ENCODE results near the gene TPGS2.

Gene TPGS2

DNA sequence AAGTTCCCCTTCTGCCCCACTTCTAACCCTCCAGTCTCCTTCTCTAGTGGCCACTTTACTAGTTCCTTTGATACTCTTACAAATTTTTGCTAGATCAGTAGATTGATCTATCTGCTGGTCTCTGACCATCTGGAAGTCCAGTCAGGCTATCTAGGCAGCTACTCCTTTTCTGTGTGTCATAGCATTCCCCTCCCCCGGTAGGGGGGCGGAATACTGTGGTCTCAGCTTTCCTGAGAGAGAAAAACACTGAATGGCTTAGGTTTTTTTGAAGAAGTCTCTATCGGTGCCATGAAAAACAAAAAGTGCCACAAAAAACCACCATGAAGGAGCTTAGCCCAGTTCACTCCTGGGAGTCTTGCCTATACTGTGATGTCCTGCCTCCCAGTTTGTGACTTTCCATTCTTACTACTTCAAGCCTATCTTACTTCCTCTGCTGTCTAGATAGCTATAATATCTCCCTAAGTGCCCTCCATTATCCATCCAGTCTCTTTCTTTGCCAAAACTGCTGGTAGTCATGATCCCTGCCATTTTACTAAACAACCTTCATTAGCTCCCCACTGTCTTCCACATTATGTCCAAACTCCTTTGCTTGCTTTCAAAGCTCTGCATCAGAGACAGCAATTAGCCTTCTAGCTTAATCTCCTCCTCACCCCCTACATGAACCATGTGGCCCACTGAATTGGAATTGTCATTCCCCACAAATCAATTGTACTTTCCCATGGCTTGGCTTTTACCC lies 29.9 kb downstream of the TPGS2 start:
- Histone ChIP-seq H3K4ac (ENCODE audit: low read depth in 1 of 2, low read length in 2 of 2) (no peak overlapping the region), H3K18ac (ENCODE audit: low read depth in 1 of 2, low read length in 2 of 2) (no peak overlapping the region), H3K23ac (ENCODE audit: low read length in 2 of 2) (no peak overlapping the region), H3K79me1 (replicated peaks; ENCODE audit: low read length, poor library complexity, severe bottlenecking) (peaks cover 8% of the 10 kb centered on the region), H4K8ac (ENCODE audit: low read length) (no peak overlapping the region), H2BK12ac (ENCODE audit: low read length in 2 of 2) (no peak overlapping the region), H3K27me3 (ENCODE audit: control insufficient read depth in 1 of 2, insufficient read depth in 1 of 2, low read length in 2 of 2) (no peaks in the 10 kb centered on the region), H3K4me2 (ENCODE audit: low read length, poor library complexity, severe bottlenecking) (no peak overlapping the region), H3K27ac (ENCODE audit: low read length, poor library complexity, severe bottlenecking) (no peak overlapping the region), H4K91ac (ENCODE audit: low read length) (no peak overlapping the region), H2BK120ac (ENCODE audit: low read depth, low read length) (no peak overlapping the region), H3K9me3 (ENCODE audit: control insufficient read depth, low read length) (no peaks in the 10 kb centered on the region), H3K4me3 (ENCODE audit: insufficient read depth in 1 of 2, low read depth in 1 of 2, low read length in 2 of 2) (no peak overlapping the region), H3K9ac (ENCODE audit: low read length) (no peak overlapping the region), H3K14ac (ENCODE audit: low read length in 2 of 2) (no peak overlapping the region), H2BK5ac (ENCODE audit: low read depth, low read length, poor library complexity, severe bottlenecking) (no peak overlapping the region), H2BK15ac (ENCODE audit: low read depth, poor library complexity, severe bottlenecking) (no peak overlapping the region), H3K4me1 (ENCODE audit: control insufficient read depth, insufficient read depth, low read depth, low read length) (no peaks in the 10 kb centered on the region), H2AK5ac (ENCODE audit: low read length, severe bottlenecking) (no peak overlapping the region), H3K36me3 (ENCODE audit: control insufficient read depth in 1 of 2, insufficient read depth in 2 of 2, low read depth in 1 of 2, low read length in 2 of 2) (peaks cover 34 to 87% of the 10 kb centered on the region in 2 experiments), H2AFZ (ENCODE audit: low read depth, low read length) (no peak overlapping the region)
- DNase-seq: no peak
- WGBS: 100% methylated on average over 3 of the region's 3 CpGs

DNA sequence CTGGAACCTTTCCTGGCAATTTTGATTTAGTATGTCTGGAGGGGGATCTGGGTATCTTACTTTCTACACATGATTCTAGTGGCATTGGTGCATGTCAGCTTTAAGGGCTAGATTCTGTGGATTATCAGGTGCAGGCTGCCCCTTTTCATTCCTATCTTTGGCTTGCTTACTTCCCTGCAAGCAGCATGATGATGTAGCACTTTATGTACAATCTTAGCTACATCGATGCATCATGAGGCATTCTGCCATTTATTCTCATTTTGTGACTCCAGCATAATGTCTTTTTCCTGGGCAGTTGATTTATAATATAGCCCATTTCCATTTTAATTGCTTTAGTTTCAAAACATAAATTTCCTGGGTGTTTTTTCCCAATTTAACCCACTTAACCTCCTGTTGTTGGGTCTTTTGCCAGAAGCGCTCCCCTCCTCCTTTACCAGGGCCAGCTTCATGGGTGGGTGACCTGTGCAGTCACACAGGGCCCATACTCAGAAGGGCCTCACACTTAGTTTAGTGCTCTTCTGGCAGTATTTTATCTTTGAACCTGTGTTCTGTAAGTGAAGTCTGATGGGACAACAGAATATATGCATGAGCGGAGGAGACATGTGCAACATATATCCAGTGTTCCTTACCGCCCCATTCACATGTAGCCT lies 36.0 kb downstream of the TPGS2 start:
- Histone ChIP-seq H3K4me2 (ENCODE audit: low read length, poor library complexity, severe bottlenecking) (no peak overlapping the region), H2BK12ac (ENCODE audit: low read length in 2 of 2) (no peak overlapping the region), H2BK15ac (ENCODE audit: low read depth, poor library complexity, severe bottlenecking) (no peak overlapping the region), H3K79me1 (replicated peaks; ENCODE audit: low read length, poor library complexity, severe bottlenecking) (peaks cover 9% of the 10 kb centered on the region), H2AK5ac (ENCODE audit: low read length, severe bottlenecking) (no peak overlapping the region), H3K4me1 (ENCODE audit: control insufficient read depth, insufficient read depth, low read depth, low read length) (no peaks in the 10 kb centered on the region), H4K91ac (ENCODE audit: low read length) (no peak overlapping the region), H4K8ac (ENCODE audit: low read length) (no peak overlapping the region), H3K4ac (ENCODE audit: low read depth in 1 of 2, low read length in 2 of 2) (no peak overlapping the region), H3K23ac (ENCODE audit: low read length in 2 of 2) (no peak overlapping the region), H3K14ac (ENCODE audit: low read length in 2 of 2) (no peak overlapping the region), H3K27ac (ENCODE audit: low read length, poor library complexity, severe bottlenecking) (no peak overlapping the region), H3K9me3 (ENCODE audit: control insufficient read depth, low read length) (no peaks in the 10 kb centered on the region), H2AFZ (ENCODE audit: low read depth, low read length) (no peak overlapping the region), H2BK5ac (ENCODE audit: low read depth, low read length, poor library complexity, severe bottlenecking) (no peak overlapping the region), H3K9ac (ENCODE audit: low read length) (no peak overlapping the region), H3K36me3 (ENCODE audit: control insufficient read depth in 1 of 2, insufficient read depth in 2 of 2, low read depth in 1 of 2, low read length in 2 of 2) (peaks cover 35 to 65% of the 10 kb centered on the region in 2 experiments), H3K4me3 (ENCODE audit: insufficient read depth in 1 of 2, low read depth in 1 of 2, low read length in 2 of 2) (no peak overlapping the region), H3K18ac (ENCODE audit: low read depth in 1 of 2, low read length in 2 of 2) (no peak overlapping the region), H3K27me3 (ENCODE audit: control insufficient read depth in 1 of 2, insufficient read depth in 1 of 2, low read length in 2 of 2) (no peaks in the 10 kb centered on the region), H2BK120ac (ENCODE audit: low read depth, low read length) (no peak overlapping the region)
- no peak for DNase-seq
- 100% methylated on average over 4 of the region's 4 CpGs for WGBS

DNA sequence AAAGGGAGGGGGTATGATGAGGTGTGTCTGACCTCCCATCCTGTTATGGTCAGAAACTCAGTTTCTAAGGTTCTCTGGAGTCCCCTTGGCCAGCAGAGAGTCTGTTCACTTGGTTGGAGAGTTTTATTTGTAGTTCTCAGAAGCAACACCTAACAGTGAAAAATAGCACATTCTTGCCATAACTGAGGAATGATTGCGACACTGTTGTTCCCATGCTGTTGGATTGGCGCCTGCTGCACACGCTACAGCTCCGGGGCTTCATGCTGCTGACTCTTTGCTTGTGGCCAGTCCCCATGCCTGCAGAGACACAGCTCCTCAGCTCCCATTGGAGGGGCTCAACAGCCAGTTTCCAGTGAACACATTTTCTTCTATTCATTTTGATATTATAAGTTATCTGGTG lies 42.1 kb downstream of the TPGS2 start:
- Histone ChIP-seq H2BK120ac (ENCODE audit: low read depth, low read length) (no peak overlapping the region), H2AFZ (ENCODE audit: low read depth, low read length) (no peak overlapping the region), H3K4me3 (ENCODE audit: insufficient read depth in 1 of 2, low read depth in 1 of 2, low read length in 2 of 2) (no peak overlapping the region), H3K4me2 (ENCODE audit: low read length, poor library complexity, severe bottlenecking) (no peak overlapping the region), H3K9ac (ENCODE audit: low read length) (no peak overlapping the region), H3K4me1 (ENCODE audit: control insufficient read depth, insufficient read depth, low read depth, low read length) (peaks cover 5% of the 10 kb centered on the region), H2BK5ac (ENCODE audit: low read depth, low read length, poor library complexity, severe bottlenecking) (no peak overlapping the region), H4K91ac (ENCODE audit: low read length) (no peak overlapping the region), H3K27ac (ENCODE audit: low read length, poor library complexity, severe bottlenecking) (peak overlapping the region; percentile 13), H3K9me3 (ENCODE audit: control insufficient read depth, low read length) (no peaks in the 10 kb centered on the region), H3K4ac (ENCODE audit: low read depth in 1 of 2, low read length in 2 of 2) (no peak overlapping the region), H3K36me3 (ENCODE audit: control insufficient read depth in 1 of 2, insufficient read depth in 2 of 2, low read depth in 1 of 2, low read length in 2 of 2) (peaks cover 12 to 25% of the 10 kb centered on the region in 2 experiments), H2BK15ac (ENCODE audit: low read depth, poor library complexity, severe bottlenecking) (no peak overlapping the region), H3K18ac (ENCODE audit: low read depth in 1 of 2, low read length in 2 of 2) (no peak overlapping the region), H3K14ac (ENCODE audit: low read length in 2 of 2) (no peak overlapping the region), H3K79me1 (replicated peaks; ENCODE audit: low read length, poor library complexity, severe bottlenecking) (peaks cover 4% of the 10 kb centered on the region), H3K27me3 (ENCODE audit: control insufficient read depth in 1 of 2, insufficient read depth in 1 of 2, low read length in 2 of 2) (no peaks in the 10 kb centered on the region), H4K8ac (ENCODE audit: low read length) (no peak overlapping the region), H2AK5ac (ENCODE audit: low read length, severe bottlenecking) (peak overlapping the region; percentile 26), H3K23ac (ENCODE audit: low read length in 2 of 2) (no peak overlapping the region), H2BK12ac (ENCODE audit: low read length in 2 of 2) (no peak overlapping the region)
- 31% methylated on average over 4 of the region's 4 CpGs for WGBS
- peak; percentile 65 for DNase-seq

- Histone ChIP-seq H3K4me2 (ENCODE audit: low read length, poor library complexity, severe bottlenecking) (no peak overlapping the region), H2BK5ac (ENCODE audit: low read depth, low read length, poor library complexity, severe bottlenecking) (no peak overlapping the region), H2AK5ac (ENCODE audit: low read length, severe bottlenecking) (no peak overlapping the region), H3K79me1 (replicated peaks; ENCODE audit: low read length, poor library complexity, severe bottlenecking) (peaks cover 2% of the 10 kb centered on the region), H3K4me1 (ENCODE audit: control insufficient read depth, insufficient read depth, low read depth, low read length) (peaks cover 5% of the 10 kb centered on the region), H3K9ac (ENCODE audit: low read length) (no peak overlapping the region), H3K23ac (ENCODE audit: low read length in 2 of 2) (no peak overlapping the region), H2BK12ac (ENCODE audit: low read length in 2 of 2) (no peak overlapping the region), H3K18ac (ENCODE audit: low read depth in 1 of 2, low read length in 2 of 2) (no peak overlapping the region), H4K8ac (ENCODE audit: low read length) (no peak overlapping the region), H2BK15ac (ENCODE audit: low read depth, poor library complexity, severe bottlenecking) (no peak overlapping the region), H3K4me3 (ENCODE audit: insufficient read depth in 1 of 2, low read depth in 1 of 2, low read length in 2 of 2) (no peak overlapping the region), H2AFZ (ENCODE audit: low read depth, low read length) (no peak overlapping the region), H4K91ac (ENCODE audit: low read length) (no peak overlapping the region), H3K27me3 (ENCODE audit: control insufficient read depth in 1 of 2, insufficient read depth in 1 of 2, low read length in 2 of 2) (no peaks in the 10 kb centered on the region), H3K14ac (ENCODE audit: low read length in 2 of 2) (no peak overlapping the region), H2BK120ac (ENCODE audit: low read depth, low read length) (no peak overlapping the region), H3K9me3 (ENCODE audit: control insufficient read depth, low read length) (no peaks in the 10 kb centered on the region), H3K36me3 (ENCODE audit: control insufficient read depth in 1 of 2, insufficient read depth in 2 of 2, low read depth in 1 of 2, low read length in 2 of 2) (peaks cover 12 to 25% of the 10 kb centered on the region in 2 experiments), H3K4ac (ENCODE audit: low read depth in 1 of 2, low read length in 2 of 2) (no peak overlapping the region), H3K27ac (ENCODE audit: low read length, poor library complexity, severe bottlenecking) (no peak overlapping the region)
- WGBS: 92% methylated on average over 3 of the region's 5 CpGs
- DNase-seq: no peak
These were observed 45.0 kb downstream of the TPGS2 start for GRCh38 chr18:36783792-36784191.
